H1 (cell line): ENCODE results near the gene TFEC. TPM values are rescaled to one million over a fixed set of nuclear protein-coding genes. Genes with fewer than 3 reads are reported as not detected.

Source experiments
- EP300 ChIP-seq, 2 experiments: IDR thresholded peaks; 1 replicate in 1 of 2; 2 replicates in 1 of 2; pipeline ENCODE4 v1.6.1; 2011 to 2012; ENCODE audit warnings: low read depth in 2 of 2, low read length in 2 of 2, mild to moderate bottlenecking in 2 of 2, borderline replicate concordance in 1 of 2, inconsistent platforms in 1 of 2, moderate library complexity in 1 of 2
- GTF2F1 ChIP-seq: IDR thresholded peaks from 2 replicates; pipeline ENCODE4 v1.6.1; 2012; ENCODE audit warnings: low read depth, low read length, improper control_type of control experiment, borderline replicate concordance
- TBP ChIP-seq: IDR thresholded peaks from 2 replicates; pipeline ENCODE4 v1.6.1; 2011; ENCODE audit warnings: low read depth, low read length, improper control_type of control experiment
- TEAD4 ChIP-seq: IDR thresholded peaks from 2 replicates; pipeline ENCODE4 v1.6.1; 2012; ENCODE audit warnings: low read depth, low read length, inconsistent platforms, mixed read lengths
- polyA plus RNA-seq, 7 experiments: library from polyadenylated mRNA; depleted of rRNA in 3 of 7; stranded (reverse) in 5 of 7; unstranded in 2 of 7; fragments of >200 nt in 5 of 7; fragments of 200-250 nt in 2 of 7; gene quantifications; 1 replicate in 5 of 7; 2 replicates in 1 of 7; 4 replicates in 1 of 7; pipeline versions ENCODE4 v1.2.1 to v1.2.3, GENCODE V29; 2011 to 2013; ENCODE audit warnings: missing spikeins in 2 of 7, mixed read lengths in 2 of 7
- total RNA-seq: library from RNA; stranded (reverse); fragmentation: NEBNext Ultra II Directional; extraction: Animal tissue kit (Norgen Biotek cat#: 25700); gene quantifications from 2 replicates; pipeline ENCODE4 v1.2.1, GENCODE V29; 2021
- TF ChIP-seq, protein P1 (sequence below): IDR thresholded peaks from 2 replicates; pipeline ENCODE4 v1.6.1; 2012; ENCODE audit warnings: inconsistent platforms

Gene TFEC
- total and polyA plus RNA-seq, 2 of the 8 experiments (the other 6 are each of a cell fraction or from before 2014, with no cell fraction given): not detected

DNA sequence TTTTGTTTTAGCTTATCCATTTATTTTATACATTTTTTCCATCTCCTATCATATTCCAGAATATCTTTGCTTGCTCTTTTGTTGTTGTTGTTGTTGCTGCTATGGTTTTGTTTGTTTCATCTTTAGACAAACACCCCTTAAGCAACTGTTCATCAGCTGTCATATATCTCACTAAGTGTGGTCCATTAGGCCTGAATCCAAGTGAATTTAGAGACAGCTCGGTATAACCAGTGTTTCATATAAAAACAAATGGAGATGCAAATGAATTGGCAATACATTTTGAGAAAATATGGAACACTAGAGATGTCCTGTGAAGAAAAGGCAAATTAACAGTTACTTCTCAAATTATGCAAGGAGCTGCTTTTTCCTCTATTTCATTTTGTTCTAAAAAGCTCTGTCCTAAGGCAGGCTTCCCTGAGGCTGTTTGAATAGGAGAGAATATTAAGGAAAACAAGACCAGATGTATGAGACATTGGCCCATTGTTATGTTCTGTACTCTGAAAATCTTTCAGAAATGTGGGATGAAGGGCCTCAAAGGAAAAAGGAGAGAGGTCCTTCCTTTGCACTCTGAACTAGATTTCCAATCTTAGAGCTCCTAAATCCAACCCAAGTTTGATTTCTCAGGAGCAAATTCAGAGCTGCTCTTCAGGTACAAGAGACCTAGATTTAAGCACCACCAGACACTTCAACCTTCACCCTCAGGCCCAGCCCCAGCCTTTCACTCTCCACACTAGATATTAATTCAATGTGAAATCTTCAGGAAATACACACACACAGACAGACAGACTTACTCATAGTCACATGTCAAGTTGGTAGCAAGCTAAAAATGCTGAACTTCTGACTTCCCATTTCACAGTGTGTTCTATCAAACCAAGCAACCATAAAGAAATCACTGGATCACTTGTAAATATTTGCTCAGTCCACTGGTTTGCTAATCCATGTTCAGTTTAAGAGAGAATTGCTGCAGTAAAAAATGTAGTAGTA is 5.4 kb downstream of the TFEC start (continued):
- no peak for TF ChIP-seq TBP
- no peak for TF ChIP-seq EP300 (IDR thresholded peaks at IDR 0.05; ENCODE audit: borderline replicate concordance in 1 of 2, low read depth in 2 of 2, low read length in 2 of 2)
- no peak for TF ChIP-seq GTF2F1
- no peak for TF ChIP-seq TEAD4
- TF ChIP-seq, protein P1, sequence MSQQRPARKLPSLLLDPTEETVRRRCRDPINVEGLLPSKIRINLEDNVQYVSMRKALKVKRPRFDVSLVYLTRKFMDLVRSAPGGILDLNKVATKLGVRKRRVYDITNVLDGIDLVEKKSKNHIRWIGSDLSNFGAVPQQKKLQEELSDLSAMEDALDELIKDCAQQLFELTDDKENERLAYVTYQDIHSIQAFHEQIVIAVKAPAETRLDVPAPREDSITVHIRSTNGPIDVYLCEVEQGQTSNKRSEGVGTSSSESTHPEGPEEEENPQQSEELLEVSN: no peak
